ENCODE results near the gene BICC1.

DNA sequence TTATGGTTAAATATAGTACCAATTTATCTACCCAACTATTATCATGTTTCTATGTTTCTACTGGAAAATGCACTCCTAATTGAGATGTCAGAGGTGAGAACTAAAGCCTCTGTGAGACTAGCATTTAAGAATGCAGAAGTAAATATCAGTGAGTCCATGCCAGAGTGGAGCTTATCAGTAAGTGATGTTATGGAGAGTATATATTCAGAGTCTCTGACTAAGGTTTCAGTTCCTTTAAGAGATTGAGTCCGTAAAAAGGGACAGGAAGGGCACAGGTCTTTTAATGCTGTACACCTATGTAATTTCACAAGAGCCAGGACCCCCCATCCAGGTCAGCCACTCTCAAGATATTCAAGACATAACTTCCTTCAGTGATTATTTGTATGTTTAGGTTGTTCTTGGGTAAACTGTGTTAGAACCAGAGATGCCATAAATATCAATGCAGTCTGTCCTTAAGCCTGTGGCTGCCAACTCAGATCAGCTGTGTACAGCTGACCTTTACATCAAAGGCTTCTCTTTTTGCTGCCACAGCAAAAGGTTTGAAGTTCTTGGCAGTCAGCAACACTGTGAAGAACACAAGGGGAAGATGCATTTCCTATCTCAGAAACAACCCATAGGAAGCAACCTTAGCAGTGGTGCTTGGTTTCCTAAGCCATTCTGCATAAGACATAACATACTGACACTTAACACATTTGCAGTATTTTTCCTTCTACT is 244.8 kb downstream of the BICC1 start:
- TF ChIP-seq CTCF (IDR thresholded peaks at IDR 0.05; ENCODE audit: poor library complexity): no peak
- TF ChIP-seq EZH2 (IDR thresholded peaks at IDR 0.05; ENCODE audit: borderline replicate concordance): no peak
